Body of pancreas (tissue), 4 donors: ENCODE results near the gene TMBIM4. TPM values are rescaled to one million over a fixed set of nuclear protein-coding genes. Genes with fewer than 3 reads are reported as not detected.

Experiments used
- ATAC-seq: fragments of 150-250 bp; one replicate; pipeline ENCODE4 v1.9.1; 2016
- DNase-seq, 4 donors: peaks; one replicate each; pipeline ENCODE4 v3.0.0-alpha.2; 2019
- H3K27ac ChIP-seq, 4 donors: fragments of 200-600 bp; sonication (generic); 1 replicate in 3 of 4; 2 replicates in 1 of 4; pipeline versions ENCODE4 v1.5.1 to v1.6.1; 2016 to 2019; ENCODE audit warnings: mild to moderate bottlenecking in 1 of 4, mixed read lengths in 1 of 4, moderate library complexity in 1 of 4
- H3K27me3 ChIP-seq, 2 donors: fragments of 200-600 bp; sonication (generic); one replicate each; pipeline ENCODE4 v1.6.0; 2016; ENCODE audit warnings: mild to moderate bottlenecking in 1 of 2
- H3K36me3 ChIP-seq, 2 donors: fragments of 200-600 bp; sonication (generic); replicated peaks in 1 of 2; 2 replicates each; pipeline ENCODE4 v1.5.1; 2016; ENCODE audit warnings: low read depth in 2 of 2; ENCODE audit not compliant: insufficient read depth in 1 of 2
- H3K4me1 ChIP-seq: fragments of 200-600 bp; sonication (generic); one replicate; pipeline ENCODE4 v1.6.0; 2016
- H3K4me3 ChIP-seq, 2 donors: fragments of 200-600 bp; sonication (generic); 1 replicate in 1 of 2; 2 replicates in 1 of 2; pipeline ENCODE4 v1.5.1; 2016 to 2019
- H3K9me3 ChIP-seq, 3 donors: fragments of 200-600 bp; sonication (generic); 1 replicate in 2 of 3; 2 replicates in 1 of 3; pipeline ENCODE4 v1.5.1; 2016
- POLR2A ChIP-seq, 3 donors: fragments of 450-650 bp; IDR thresholded peaks; one replicate each; pipeline ENCODE4 v1.6.1; 2016; ENCODE audit warnings: antibody characterized with exemption in 3 of 3, mild to moderate bottlenecking in 2 of 3
- WGBS, 2 donors: methylation state at CpG; one replicate each; pipeline ENCODE4 v1.1.5; 2017; 5-methylcytosine and 5-hydroxymethylcytosine counted together
- intact Hi-C: fragments of 100-400 bp; cut with DNase I; formaldehyde crosslinking; loops from one replicate; pipeline ENCODE4 v1.15.1; 2023
- total RNA-seq, 2 donors: library from RNA; depleted of rRNA; stranded (reverse); fragments of >200 nt; gene quantifications; one replicate each; pipeline ENCODE4 v1.1.0, GENCODE V29; 2016
- TF ChIP-seq, protein P1 (sequence below), 7 experiments: fragments of 450-650 bp in 4 of 7; fragments of 200-600 bp in 3 of 7; sonication (generic) in 3 of 7; IDR thresholded peaks; one replicate each; pipeline ENCODE4 v1.5.1; 2016 to 2019; ENCODE audit warnings: antibody characterized with exemption in 7 of 7

Gene TMBIM4
- total RNA-seq, 2 donors from 2014 or later = 59.7 to 62.3 TPM

DNA sequence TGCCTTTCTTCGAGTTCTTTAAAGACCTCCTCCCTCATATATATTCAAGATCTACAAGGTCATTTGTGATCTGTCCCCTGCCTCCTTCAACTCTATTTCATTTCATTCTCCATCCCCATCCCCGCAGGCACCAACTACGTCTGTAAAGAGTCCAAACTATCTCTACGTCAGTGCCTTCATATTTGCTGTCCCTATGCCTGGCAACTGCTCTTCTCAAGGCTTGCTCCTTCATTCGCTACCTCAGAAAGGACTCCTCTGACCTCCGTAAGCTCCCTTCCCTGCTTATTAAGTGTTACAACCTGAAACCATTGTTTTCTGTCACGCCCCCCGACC lies 39.9 kb downstream of the TMBIM4 start:
- intact Hi-C loops = no loop called here
- 0 to 2% methylated on average over 8 of the region's 8 CpGs for WGBS, 2 donors
- no peaks in the 10 kb centered on the region for H3K27me3 ChIP-seq
- DNase-seq (no peak), ATAC-seq (no peak)
- peaks cover 19% of the 10 kb centered on the region for H3K4me1 ChIP-seq
- peak overlapping the region; percentile 56 to 57 for H3K4me3 ChIP-seq
- TF ChIP-seq POLR2A (IDR thresholded peaks at IDR 0.05) = no peak
- TF ChIP-seq, protein P1, sequence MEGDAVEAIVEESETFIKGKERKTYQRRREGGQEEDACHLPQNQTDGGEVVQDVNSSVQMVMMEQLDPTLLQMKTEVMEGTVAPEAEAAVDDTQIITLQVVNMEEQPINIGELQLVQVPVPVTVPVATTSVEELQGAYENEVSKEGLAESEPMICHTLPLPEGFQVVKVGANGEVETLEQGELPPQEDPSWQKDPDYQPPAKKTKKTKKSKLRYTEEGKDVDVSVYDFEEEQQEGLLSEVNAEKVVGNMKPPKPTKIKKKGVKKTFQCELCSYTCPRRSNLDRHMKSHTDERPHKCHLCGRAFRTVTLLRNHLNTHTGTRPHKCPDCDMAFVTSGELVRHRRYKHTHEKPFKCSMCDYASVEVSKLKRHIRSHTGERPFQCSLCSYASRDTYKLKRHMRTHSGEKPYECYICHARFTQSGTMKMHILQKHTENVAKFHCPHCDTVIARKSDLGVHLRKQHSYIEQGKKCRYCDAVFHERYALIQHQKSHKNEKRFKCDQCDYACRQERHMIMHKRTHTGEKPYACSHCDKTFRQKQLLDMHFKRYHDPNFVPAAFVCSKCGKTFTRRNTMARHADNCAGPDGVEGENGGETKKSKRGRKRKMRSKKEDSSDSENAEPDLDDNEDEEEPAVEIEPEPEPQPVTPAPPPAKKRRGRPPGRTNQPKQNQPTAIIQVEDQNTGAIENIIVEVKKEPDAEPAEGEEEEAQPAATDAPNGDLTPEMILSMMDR (IDR thresholded peaks at IDR 0.05) = no peak
- H3K36me3 ChIP-seq = peaks cover under 1 to 2% of the 10 kb centered on the region in 2 donors
- peak overlapping the region in 2 of 4 donors; percentile 57 to 78 for H3K27ac ChIP-seq
- no peaks in the 10 kb centered on the region for H3K9me3 ChIP-seq

DNA sequence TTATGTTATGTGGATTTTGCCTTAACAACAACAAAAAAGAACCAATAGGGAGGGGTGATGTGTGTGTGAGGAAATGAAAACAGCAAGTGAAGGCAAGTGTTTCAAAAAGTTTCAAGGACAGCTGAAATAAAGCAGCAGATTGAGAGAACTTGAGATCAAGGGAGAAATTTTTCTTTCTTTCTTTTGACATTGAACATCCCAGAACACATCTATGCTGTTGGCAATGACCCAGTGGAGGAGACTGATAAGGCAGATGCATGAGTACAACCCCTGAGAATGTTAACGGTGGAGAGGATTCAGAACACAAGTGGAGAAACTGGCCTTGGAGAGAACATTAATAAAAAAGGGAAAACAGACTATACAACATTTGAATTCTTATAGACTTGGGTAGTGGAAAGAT lies 42.1 kb downstream of the TMBIM4 start:
- DNase-seq (no peak), ATAC-seq (no peak)
- WGBS, 2 donors = 33 to 58% methylated on average over 1 of the region's 1 CpG
- no peak for TF ChIP-seq POLR2A (IDR thresholded peaks at IDR 0.05)
- TF ChIP-seq, protein P1 (IDR thresholded peaks at IDR 0.05) = no peak
- H3K9me3 ChIP-seq = no peaks in the 10 kb centered on the region
- H3K36me3 ChIP-seq = peaks cover 5 to 8% of the 10 kb centered on the region in 2 donors
- H3K27ac ChIP-seq = no peak overlapping the region
- no peak overlapping the region for H3K4me3 ChIP-seq
- peaks cover 19% of the 10 kb centered on the region for H3K4me1 ChIP-seq
- intact Hi-C loops = no loop called here
- H3K27me3 ChIP-seq = no peaks in the 10 kb centered on the region

DNA sequence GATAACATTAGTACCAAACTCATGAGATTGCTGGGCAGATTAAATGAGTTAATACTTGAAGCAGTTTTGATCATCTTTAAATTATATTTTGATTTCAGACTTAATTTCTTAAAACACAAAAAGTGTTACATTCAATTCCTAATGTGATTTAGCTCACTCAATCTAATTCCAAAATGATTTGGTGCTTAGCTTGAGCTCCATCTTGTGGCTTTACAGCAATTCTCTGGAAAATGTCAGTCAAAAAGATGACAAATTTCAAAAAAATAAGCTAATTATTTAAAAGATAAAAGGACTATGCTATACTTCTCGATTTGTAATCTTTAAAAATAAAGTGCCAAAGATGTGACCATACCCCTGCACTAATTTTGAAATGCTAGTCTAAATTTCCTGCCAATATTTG lies 49.3 kb downstream of the TMBIM4 start:
- no peaks in the 10 kb centered on the region for H3K27me3 ChIP-seq
- WGBS, 2 donors = 35 to 43% methylated on average over 1 of the region's 1 CpG
- H3K4me3 ChIP-seq = no peak overlapping the region

DNA sequence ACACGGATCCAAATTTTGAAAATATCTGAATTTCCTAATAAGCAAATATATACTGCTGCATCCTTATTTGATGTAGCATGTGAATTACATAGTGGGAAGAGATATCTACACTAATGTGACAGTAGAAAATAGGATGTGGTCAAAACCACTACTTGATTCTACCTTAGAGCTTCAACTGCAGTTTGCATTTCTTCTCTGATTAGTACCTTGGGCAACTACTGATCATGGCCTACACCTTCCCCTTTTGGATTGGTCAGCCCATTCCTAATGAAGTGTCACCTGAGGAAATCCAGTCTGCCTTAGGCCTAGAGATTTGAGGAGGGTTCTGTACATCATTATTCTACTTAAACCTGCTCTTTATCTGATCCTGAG lies 49.9 kb downstream of the TMBIM4 start:
- no peak overlapping the region for H3K27ac ChIP-seq
- peaks cover 7 to 8% of the 10 kb centered on the region in 2 donors for H3K36me3 ChIP-seq
- 83 to 88% methylated on average over 1 of the region's 1 CpG for WGBS, 2 donors
- no peak overlapping the region for H3K4me3 ChIP-seq
- DNase-seq (no peak), ATAC-seq (no peak)
- intact Hi-C loops = no loop called here
- H3K4me1 ChIP-seq = no peaks in the 10 kb centered on the region
- TF ChIP-seq POLR2A (IDR thresholded peaks at IDR 0.05) = no peak
- TF ChIP-seq, protein P1 (IDR thresholded peaks at IDR 0.05) = no peak
- no peaks in the 10 kb centered on the region for H3K9me3 ChIP-seq
- H3K27me3 ChIP-seq = no peaks in the 10 kb centered on the region

More for the DNA sequence above, 49.3 kb downstream of the TMBIM4 start:
- no peak for TF ChIP-seq POLR2A (IDR thresholded peaks at IDR 0.05)
- TF ChIP-seq, protein P1 (IDR thresholded peaks at IDR 0.05) = no peak
- peaks cover 8% of the 10 kb centered on the region in 2 donors for H3K36me3 ChIP-seq
- H3K4me1 ChIP-seq = no peaks in the 10 kb centered on the region
- no peak overlapping the region for H3K27ac ChIP-seq
- ATAC-seq = no peak
- H3K9me3 ChIP-seq = no peaks in the 10 kb centered on the region
- no peak for DNase-seq
- intact Hi-C loops = no loop called here

DNA sequence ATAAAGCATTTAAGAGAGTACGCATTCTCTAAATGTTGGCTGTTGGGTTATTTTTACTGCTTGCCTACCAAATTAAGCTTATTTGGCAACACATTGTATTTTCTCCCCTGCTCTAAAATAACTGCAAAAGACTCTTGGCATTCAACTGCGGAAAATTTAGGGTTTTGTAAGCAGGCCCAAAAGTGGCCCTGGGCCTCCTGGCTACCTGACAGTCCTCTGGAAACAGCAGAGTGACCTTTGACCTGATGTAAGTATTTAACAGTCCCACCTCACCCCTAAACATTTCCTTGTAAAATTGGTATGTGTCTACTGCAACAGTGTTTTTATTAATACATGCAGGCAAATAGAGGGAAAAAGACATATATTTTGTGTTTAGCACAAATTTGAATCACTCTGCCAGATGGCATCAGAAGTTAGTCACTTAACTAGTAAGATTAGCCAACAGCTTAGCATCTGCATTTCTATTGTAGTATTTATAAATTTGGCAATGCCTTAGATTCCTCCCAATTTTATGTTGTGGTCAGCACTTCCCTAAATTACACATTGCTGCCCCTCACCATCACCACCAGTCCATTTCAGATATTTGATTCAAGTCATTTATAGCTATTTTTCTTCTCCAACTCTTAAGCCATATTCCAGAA lies 50.4 kb downstream of the TMBIM4 start:
- DNase-seq (no peak), ATAC-seq (no peak)
- peaks cover 2 to 8% of the 10 kb centered on the region in 2 donors for H3K36me3 ChIP-seq
- 84 to 86% methylated on average over 2 of the region's 2 CpGs for WGBS, 2 donors
- H3K4me3 ChIP-seq = no peak overlapping the region
- TF ChIP-seq, protein P1 (IDR thresholded peaks at IDR 0.05) = no peak
- TF ChIP-seq POLR2A (IDR thresholded peaks at IDR 0.05) = no peak
- no peaks in the 10 kb centered on the region for H3K4me1 ChIP-seq
- H3K9me3 ChIP-seq = no peaks in the 10 kb centered on the region
- intact Hi-C loops = no loop called here
- no peak overlapping the region for H3K27ac ChIP-seq
- H3K27me3 ChIP-seq = no peaks in the 10 kb centered on the region
